ENCODE data around the gene CTU2. TPM values are rescaled to one million over a fixed set of nuclear protein-coding genes. Genes with fewer than 3 reads are reported as not detected.

CTU2 gene
- polyA plus RNA-seq, 1 donor from 2014 or later, result 26.3 TPM

GRCh38 chr16:88724855-88725555, 18.7 kb downstream of the CTU2 start:
- Histone ChIP-seq H2AFZ (ENCODE audit: low read depth, low read length) (no peak overlapping the region), H3K79me2 (replicated peaks; ENCODE audit: insufficient read depth, low read length) (no peaks in the 10 kb centered on the region), H3K36me3 (ENCODE audit: insufficient read depth, low read length) (no peaks in the 10 kb centered on the region), H3K9me2 (ENCODE audit: insufficient read depth, low read length) (no peaks in the 10 kb centered on the region), H3K27me3 (ENCODE audit: insufficient read depth, low read depth, low read length) (no peaks in the 10 kb centered on the region), H4K20me1 (ENCODE audit: insufficient read depth) (no peaks in the 10 kb centered on the region), H3K4me3 (ENCODE audit: low read length) (no peak overlapping the region), H3K9me3 (ENCODE audit: low read length) (no peaks in the 10 kb centered on the region), H3K9ac (ENCODE audit: low read length) (no peak overlapping the region), H3F3A (ENCODE audit: insufficient read depth, low read length, poor library complexity, severe bottlenecking) (no peaks in the 10 kb centered on the region), H3K4me2 (ENCODE audit: low read length) (no peak overlapping the region), H3K27ac (ENCODE audit: low read length) (no peak overlapping the region)
- no peak for TF ChIP-seq EP300 (conservative IDR thresholded peaks at IDR 0.05; ENCODE audit: poor library complexity, severe bottlenecking)
- no peak for TF ChIP-seq REST (IDR thresholded peaks at IDR 0.05; ENCODE audit: borderline replicate concordance)
- TF ChIP-seq POLR2AphosphoS5 (IDR thresholded peaks at IDR 0.05), result no peak
- TF ChIP-seq CTCF (IDR thresholded peaks at IDR 0.05; ENCODE audit: poor library complexity, severe bottlenecking), result no peak
- no peak for TF ChIP-seq MXI1 (conservative IDR thresholded peaks at IDR 0.05; ENCODE audit: poor library complexity, severe bottlenecking)
- no peak for TF ChIP-seq SMC3 (conservative IDR thresholded peaks at IDR 0.05; ENCODE audit: poor library complexity)
- no peak for TF ChIP-seq TAF1 (IDR thresholded peaks at IDR 0.05; ENCODE audit: low read depth)
- TF ChIP-seq EZH2 (IDR thresholded peaks at IDR 0.05; ENCODE audit: borderline replicate concordance, insufficient read depth, low read length, poor library complexity, severe bottlenecking), result no peak
- TF ChIP-seq RAD21 (conservative IDR thresholded peaks at IDR 0.05), result no peak

- TF ChIP-seq REST (IDR thresholded peaks at IDR 0.05; ENCODE audit: borderline replicate concordance) (no peak), MXI1 (conservative IDR thresholded peaks at IDR 0.05; ENCODE audit: poor library complexity, severe bottlenecking) (no peak), SMC3 (conservative IDR thresholded peaks at IDR 0.05; ENCODE audit: poor library complexity) (no peak), CTCF (IDR thresholded peaks at IDR 0.05; ENCODE audit: poor library complexity, severe bottlenecking) (no peak), POLR2AphosphoS5 (IDR thresholded peaks at IDR 0.05) (no peak), EP300 (conservative IDR thresholded peaks at IDR 0.05; ENCODE audit: poor library complexity, severe bottlenecking) (no peak), RAD21 (conservative IDR thresholded peaks at IDR 0.05) (no peak), TAF1 (IDR thresholded peaks at IDR 0.05; ENCODE audit: low read depth) (no peak), EZH2 (IDR thresholded peaks at IDR 0.05; ENCODE audit: borderline replicate concordance, insufficient read depth, low read length, poor library complexity, severe bottlenecking) (no peak)
- Histone ChIP-seq H2AFZ (ENCODE audit: low read depth, low read length) (no peak overlapping the region), H3K9me2 (ENCODE audit: insufficient read depth, low read length) (no peaks in the 10 kb centered on the region), H3F3A (ENCODE audit: insufficient read depth, low read length, poor library complexity, severe bottlenecking) (no peaks in the 10 kb centered on the region), H3K9me3 (ENCODE audit: low read length) (no peaks in the 10 kb centered on the region), H3K79me2 (replicated peaks; ENCODE audit: insufficient read depth, low read length) (no peaks in the 10 kb centered on the region), H3K4me3 (ENCODE audit: low read length) (no peak overlapping the region), H3K36me3 (ENCODE audit: insufficient read depth, low read length) (no peaks in the 10 kb centered on the region), H4K20me1 (ENCODE audit: insufficient read depth) (no peaks in the 10 kb centered on the region), H3K4me2 (ENCODE audit: low read length) (no peak overlapping the region), H3K9ac (ENCODE audit: low read length) (no peak overlapping the region), H3K27ac (ENCODE audit: low read length) (no peak overlapping the region), H3K27me3 (ENCODE audit: insufficient read depth, low read depth, low read length) (no peaks in the 10 kb centered on the region)
These were observed 19.5 kb downstream of the CTU2 start for GRCh38 chr16:88725609-88726407.

Measured in neural cell (in vitro differentiated cells).